HepG2 (cell line): ENCODE data around the gene APIP. TPM values are rescaled to one million over a fixed set of nuclear protein-coding genes. Genes with fewer than 3 reads are reported as not detected.

Experiments
- CTCF ChIP-seq: sonication (generic); formaldehyde crosslinking; IDR thresholded peaks from 2 replicates; pipeline ENCODE4 v1.5.0; 2020; ENCODE audit warnings: mild to moderate bottlenecking, missing genetic modification reagents, moderate library complexity
- GABPA ChIP-seq, 2 experiments: IDR thresholded peaks; 2 replicates each; pipeline ENCODE4 v1.6.1; 2011 to 2016; ENCODE audit warnings: low read depth in 2 of 2, low read length in 1 of 2, missing biosample characterization in 1 of 2, missing genetic modification characterization in 1 of 2
- KLF9 ChIP-seq: IDR thresholded peaks from 2 replicates; pipeline ENCODE4 v1.6.1; 2016; ENCODE audit warnings: low read depth
- MAF1 ChIP-seq: sonication (generic); formaldehyde crosslinking; IDR thresholded peaks from 2 replicates; pipeline ENCODE4 v1.5.0; 2020; ENCODE audit warnings: missing genetic modification reagents, borderline replicate concordance
- PAXIP1 ChIP-seq: sonication (generic); formaldehyde crosslinking; conservative IDR thresholded peaks from 2 replicates; pipeline ENCODE4 v1.4.0; 2020; ENCODE audit warnings: mild to moderate bottlenecking, missing genetic modification reagents, moderate library complexity
- PPARG ChIP-seq: conservative IDR thresholded peaks from 2 replicates; pipeline ENCODE4 v1.6.1; 2016; ENCODE audit warnings: missing biosample characterization, missing genetic modification reagents
- SKIL ChIP-seq: sonication (generic); formaldehyde crosslinking; IDR thresholded peaks from 2 replicates; pipeline ENCODE4 v1.8.0; 2022; ENCODE audit warnings: missing genetic modification reagents, mild to moderate bottlenecking, moderate library complexity, borderline replicate concordance
- SMC3 ChIP-seq: IDR thresholded peaks from 2 replicates; pipeline ENCODE4 v1.6.1; 2011; ENCODE audit warnings: low read length, improper control_type of control experiment
- SOX6 ChIP-seq, 2 experiments: fragments of 450-650 bp in 1 of 2; sonication (generic) in 1 of 2; formaldehyde crosslinking in 1 of 2; IDR thresholded peaks; 2 replicates each; pipeline versions ENCODE4 v1.4.0 to v1.6.1; 2017 to 2020; ENCODE audit warnings: antibody characterized with exemption in 1 of 2, mild to moderate bottlenecking in 1 of 2, missing genetic modification reagents in 1 of 2
- STAG1 ChIP-seq: sonication (generic); formaldehyde crosslinking; IDR thresholded peaks from 2 replicates; pipeline ENCODE4 v1.4.0; 2020; ENCODE audit warnings: missing genetic modification reagents
- THYN1 ChIP-seq: sonication (generic); formaldehyde crosslinking; IDR thresholded peaks from 2 replicates; pipeline ENCODE4 v1.8.1; 2023; ENCODE audit warnings: low read depth, mild to moderate bottlenecking, moderate library complexity, missing genetic modification reagents, borderline replicate concordance
- ZBTB38 ChIP-seq: sonication (generic); formaldehyde crosslinking; IDR thresholded peaks from 2 replicates; pipeline ENCODE4 v1.5.1; 2020; ENCODE audit warnings: mild to moderate bottlenecking, missing genetic modification reagents
- ZMYM4 ChIP-seq: sonication (generic); formaldehyde crosslinking; IDR thresholded peaks from 2 replicates; pipeline ENCODE4 v1.8.1; 2023; ENCODE audit warnings: mild to moderate bottlenecking, missing genetic modification reagents
- ZNF234 ChIP-seq: sonication (generic); formaldehyde crosslinking; conservative IDR thresholded peaks from 2 replicates; pipeline ENCODE4 v1.5.1; 2020; ENCODE audit warnings: mild to moderate bottlenecking, missing genetic modification reagents
- ZNF614 ChIP-seq: IDR thresholded peaks from 2 replicates; pipeline ENCODE4 v1.6.1; 2018; ENCODE audit warnings: missing biosample characterization, missing genetic modification reagents, inconsistent platforms, borderline replicate concordance
- ZNF776 ChIP-seq: sonication (generic); formaldehyde crosslinking; IDR thresholded peaks from 2 replicates; pipeline ENCODE4 v1.4.0; 2020; ENCODE audit warnings: mild to moderate bottlenecking, missing genetic modification reagents
- ZNF777 ChIP-seq: sonication (generic); formaldehyde crosslinking; IDR thresholded peaks from 2 replicates; pipeline ENCODE4 v1.4.0; 2020; ENCODE audit warnings: missing genetic modification reagents
- ZNF781 ChIP-seq: sonication (generic); formaldehyde crosslinking; IDR thresholded peaks from 2 replicates; pipeline ENCODE4 v1.5.1; 2020; ENCODE audit warnings: borderline replicate concordance, mild to moderate bottlenecking, missing genetic modification reagents; ENCODE audit errors: not compliant biosample characterization
- ZXDC ChIP-seq: sonication (generic); formaldehyde crosslinking; IDR thresholded peaks from 2 replicates; pipeline ENCODE4 v1.5.0; 2020; ENCODE audit warnings: mild to moderate bottlenecking, missing genetic modification reagents
- polyA plus RNA-seq, 8 experiments: library from polyadenylated mRNA; depleted of rRNA in 3 of 8; stranded (reverse) in 7 of 8; unstranded in 1 of 8; fragments of >200 nt; fragmentation: Illumina TruSeq in 4 of 8; extraction: Trizol in 4 of 8; gene quantifications; 2 replicates each; pipeline versions ENCODE4 v1.2.1 to v1.2.3, GENCODE V29; 2011 to 2016; ENCODE audit warnings: low read depth in 4 of 8, missing spikeins in 1 of 8, mixed read lengths in 1 of 8; ENCODE audit not compliant: insufficient read depth in 1 of 8
- total RNA-seq, 5 experiments: library from RNA; depleted of rRNA; stranded (reverse); fragments of >200 nt; fragmentation: Illumina TruSeq; extraction: Trizol; gene quantifications; 2 replicates each; pipeline ENCODE4 v1.2.3, GENCODE V29; 2016; ENCODE audit warnings: low read depth in 1 of 5

The APIP gene
- total and polyA plus RNA-seq, 2 of the 13 experiments (the other 11 are each of a cell fraction or from before 2014, with no cell fraction given) = 16.9 to 31.0 TPM

- TF ChIP-seq ZXDC = no peak
- TF ChIP-seq ZMYM4 (CRISPR knock-in tag) = no peak
- TF ChIP-seq GABPA (IDR thresholded peaks at IDR 0.05; ENCODE audit: low read depth, low read length) = no peak
- no peak for TF ChIP-seq GABPA (CRISPR knock-in tag; IDR thresholded peaks at IDR 0.05; ENCODE audit: low read depth)
- no peak for TF ChIP-seq ZNF781
- TF ChIP-seq ZNF776 (CRISPR knock-in tag) = no peak
- no peak for TF ChIP-seq PPARG (CRISPR knock-in tag)
- TF ChIP-seq ZNF777 (CRISPR knock-in tag) = no peak
- TF ChIP-seq STAG1 (CRISPR knock-in tag) = peak; percentile 77
- TF ChIP-seq SKIL = no peak
- no peak for TF ChIP-seq PAXIP1 (CRISPR knock-in tag)
- TF ChIP-seq SMC3 = peak; percentile 65; the same call in 1 of the 2 replicates
- no peak for TF ChIP-seq SOX6 (IDR thresholded peaks at IDR 0.05)
- TF ChIP-seq SOX6 (CRISPR knock-in tag; IDR thresholded peaks at IDR 0.05) = no peak
- no peak for TF ChIP-seq ZNF234 (CRISPR knock-in tag)
- TF ChIP-seq ZBTB38 = no peak
- TF ChIP-seq ZNF614 (CRISPR knock-in tag) = no peak
- TF ChIP-seq MAF1 (CRISPR knock-in tag) = no peak
- no peak for TF ChIP-seq THYN1 (CRISPR knock-in tag)
- TF ChIP-seq CTCF (CRISPR knock-in tag) = peak; percentile 69
- TF ChIP-seq KLF9 (CRISPR knock-in tag) = no peak
These were observed 10.1 kb upstream of the APIP start (continued) for GRCh38 chr11:34926101-34926830.
